Fibroblast of villous mesenchyme (primary cell): ENCODE data around the gene FAM193A. TPM values are rescaled to one million over a fixed set of nuclear protein-coding genes. Genes with fewer than 3 reads are reported as not detected.
"Not testable (repeated sequence)": the region's sequence is repeated elsewhere in the genome, so short reads cannot be mapped to it uniquely, and the experiment has no call there.

Source experiments
- DNase-seq: peaks from one replicate; pipeline ENCODE4 v3.0.0-alpha.2; 2010; ENCODE audit warnings: low read depth
- H3K4me3 ChIP-seq: 2 replicates; pipeline ENCODE4 v1.5.1; 2011; ENCODE audit warnings: low read depth, mild to moderate bottlenecking, low read length
- CTCF ChIP-seq: IDR thresholded peaks from 2 replicates; pipeline ENCODE4 v1.5.1; 2012; ENCODE audit warnings: low read depth, mild to moderate bottlenecking, low read length; ENCODE audit not compliant: insufficient read depth
- total RNA-seq: library from RNA; depleted of rRNA; stranded (reverse); fragments of >200 nt; gene quantifications from 2 replicates; pipeline ENCODE4 v1.2.3, GENCODE V29; 2012

The FAM193A gene
- total RNA-seq, 1 donor, result 23.7 TPM

DNA sequence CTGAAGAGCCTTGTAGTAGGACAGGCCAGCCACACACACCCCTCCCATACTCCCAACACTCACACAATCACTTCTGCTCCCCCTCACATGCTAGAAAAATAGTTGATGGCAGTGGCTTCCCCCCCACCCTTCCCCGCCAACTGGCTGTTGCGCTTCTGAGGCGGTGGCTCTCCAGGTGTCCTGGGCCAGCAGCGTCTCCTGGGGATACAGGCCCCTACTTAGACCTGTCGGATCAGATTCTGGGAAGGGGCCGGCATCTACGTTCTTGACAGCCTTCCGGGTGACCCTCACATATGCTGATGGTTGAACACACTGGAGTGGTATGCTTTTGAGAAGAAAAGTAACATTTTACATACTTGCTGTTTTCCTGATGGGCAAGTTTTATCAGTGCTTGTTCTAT is 179.8 kb downstream of the FAM193A start:
- no peak overlapping the region for H3K4me3 ChIP-seq
- TF ChIP-seq CTCF, result no peak

GRCh38 chr4:2721586-2721985 is 185.1 kb downstream of the FAM193A start:
- no peak for TF ChIP-seq CTCF
- no peak for DNase-seq
- no peak overlapping the region for H3K4me3 ChIP-seq

More for the DNA sequence above, 179.8 kb downstream of the FAM193A start:
- DNase-seq, result no peak

- DNase-seq, result no peak
- no peak for TF ChIP-seq CTCF
Measured at GRCh38 chr4:2722033-2722432, 185.6 kb downstream of the FAM193A start.

DNA sequence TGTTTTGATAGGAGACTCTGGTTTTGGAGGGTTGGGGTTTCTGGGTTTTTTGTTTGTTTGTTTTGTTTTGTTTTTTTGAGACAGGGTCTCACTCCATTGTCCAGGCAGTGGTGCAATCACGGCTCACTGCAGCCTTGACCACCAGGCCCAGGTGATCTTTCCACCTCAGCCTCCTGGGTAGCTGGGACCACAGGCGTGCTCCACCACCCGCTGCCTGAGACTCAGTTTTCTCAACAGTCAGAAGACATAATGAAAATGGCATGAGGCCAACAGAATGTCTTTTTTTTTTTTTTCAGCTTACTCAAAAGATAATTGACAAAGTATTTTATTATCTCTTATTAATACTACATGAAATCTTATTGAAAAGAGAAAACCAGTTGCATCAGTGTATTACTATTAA is 187.3 kb downstream of the FAM193A start:
- TF ChIP-seq CTCF, result no peak
- no peak overlapping the region for H3K4me3 ChIP-seq

More at GRCh38 chr4:2722033-2722432, 185.6 kb downstream of the FAM193A start:
- no peak overlapping the region for H3K4me3 ChIP-seq

GRCh38 chr4:2725380-2725779 is 188.9 kb downstream of the FAM193A start:
- TF ChIP-seq CTCF, result no peak
- H3K4me3 ChIP-seq, result no peak overlapping the region
- no peak for DNase-seq

More for the DNA sequence above, 187.3 kb downstream of the FAM193A start:
- DNase-seq, result no peak

DNA sequence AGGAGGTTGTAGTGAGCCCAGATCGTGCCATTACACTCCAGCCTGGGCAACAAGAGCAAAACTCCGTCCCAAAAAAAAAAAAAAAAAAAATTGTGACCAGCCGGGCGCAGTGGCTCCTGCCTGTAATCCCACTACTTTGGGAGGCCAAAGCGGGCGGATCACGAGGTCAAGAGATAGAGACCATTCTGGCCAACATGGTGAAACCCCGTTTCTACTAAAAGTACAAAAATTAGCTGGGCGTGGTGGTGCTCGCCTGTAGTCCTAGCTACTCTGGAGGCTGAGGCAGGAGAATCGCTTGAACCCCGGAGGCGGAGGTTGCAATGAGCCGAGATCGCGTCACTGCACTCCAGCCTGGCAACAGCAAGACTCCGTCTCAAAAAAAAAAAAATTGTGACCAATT is 190.4 kb downstream of the FAM193A start:
- H3K4me3 ChIP-seq, DNase-seq: not testable (repeated sequence)

DNA sequence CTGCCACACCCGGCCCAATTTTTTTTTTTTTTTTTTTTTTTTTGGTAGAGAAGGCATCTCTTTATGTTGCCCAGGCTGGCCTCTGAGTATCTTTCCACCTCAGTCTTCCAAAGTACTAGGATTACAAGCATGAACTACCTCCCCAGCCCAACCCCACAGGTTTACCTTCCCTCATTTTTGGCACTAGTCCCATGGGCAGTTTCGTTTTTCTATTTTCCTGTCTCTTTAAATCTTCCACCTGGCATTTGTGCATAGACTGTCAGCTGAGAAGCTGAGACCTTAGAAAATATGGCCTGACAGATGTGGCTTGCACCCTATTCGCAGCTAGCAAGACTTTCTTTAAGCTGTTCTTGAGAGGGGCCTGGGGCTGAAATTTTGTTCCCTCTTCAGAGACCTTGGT is 191.8 kb downstream of the FAM193A start:
- DNase-seq, result no peak
- no peak overlapping the region for H3K4me3 ChIP-seq
- no peak for TF ChIP-seq CTCF
